DOHH2 (cell line): Measurements from ENCODE around the gene INHBE.

Source experiments
- CTCF ChIP-seq: fragments of 200-600 bp; sonication (generic); IDR thresholded peaks from one replicate; pipeline ENCODE4 v1.5.1; 2014; ENCODE audit warnings: antibody characterized with exemption, mild to moderate bottlenecking, low read depth, low read length; ENCODE audit not compliant: poor library complexity, severe bottlenecking
- EZH2phosphoT487 ChIP-seq: fragments of 200-600 bp; sonication (generic); IDR thresholded peaks from 2 replicates; pipeline ENCODE4 v1.6.1; 2017; ENCODE audit warnings: borderline replicate concordance, mild to moderate bottlenecking, antibody characterized with exemption, low read length, moderate library complexity, mixed read lengths

DNA sequence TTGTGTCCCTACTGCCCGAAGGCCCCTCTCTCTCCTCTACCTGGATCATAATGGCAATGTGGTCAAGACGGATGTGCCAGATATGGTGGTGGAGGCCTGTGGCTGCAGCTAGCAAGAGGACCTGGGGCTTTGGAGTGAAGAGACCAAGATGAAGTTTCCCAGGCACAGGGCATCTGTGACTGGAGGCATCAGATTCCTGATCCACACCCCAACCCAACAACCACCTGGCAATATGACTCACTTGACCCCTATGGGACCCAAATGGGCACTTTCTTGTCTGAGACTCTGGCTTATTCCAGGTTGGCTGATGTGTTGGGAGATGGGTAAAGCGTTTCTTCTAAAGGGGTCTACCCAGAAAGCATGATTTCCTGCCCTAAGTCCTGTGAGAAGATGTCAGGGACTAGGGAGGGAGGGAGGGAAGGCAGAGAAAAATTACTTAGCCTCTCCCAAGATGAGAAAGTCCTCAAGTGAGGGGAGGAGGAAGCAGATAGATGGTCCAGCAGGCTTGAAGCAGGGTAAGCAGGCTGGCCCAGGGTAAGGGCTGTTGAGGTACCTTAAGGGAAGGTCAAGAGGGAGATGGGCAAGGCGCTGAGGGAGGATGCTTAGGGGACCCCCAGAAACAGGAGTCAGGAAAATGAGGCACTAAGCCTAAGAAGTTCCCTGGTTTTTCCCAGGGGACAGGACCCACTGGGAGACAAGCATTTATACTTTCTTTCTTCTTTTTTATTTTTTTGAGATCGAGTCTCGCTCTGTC, 1.8 kb downstream of the INHBE start:
- no peak for TF ChIP-seq CTCF
- no peak for TF ChIP-seq EZH2phosphoT487
